ENCODE measurements around the gene RAB37. TPM values are rescaled to one million over a fixed set of nuclear protein-coding genes. Genes with fewer than 3 reads are reported as not detected.

The RAB37 gene
- total and polyA plus RNA-seq, 4 donors = 2.5 to 6.9 (median 4.3) TPM

- Histone ChIP-seq H3K9me3 (ENCODE audit: control insufficient read depth, insufficient read depth, low read length) (no peaks in the 10 kb centered on the region), H3K27me3 (ENCODE audit: control insufficient read depth, insufficient read depth, low read length) (no peaks in the 10 kb centered on the region), H3K4me1 (ENCODE audit: control insufficient read depth, insufficient read depth, low read length) (no peaks in the 10 kb centered on the region), H3K27ac (ENCODE audit: low read depth, low read length) (no peak overlapping the region), H3K4me3 (ENCODE audit: low read depth, low read length) (no peak overlapping the region), H3K36me3 (ENCODE audit: control insufficient read depth, insufficient read depth, low read length) (no peaks in the 10 kb centered on the region)
- DNase-seq (ENCODE audit: low read depth in 4 of 6, low spot score in 6 of 6) = no peak
- 72% methylated on average over 8 of the region's 9 CpGs for WGBS (ENCODE audit: insufficient coverage)
These were observed 34.8 kb upstream of the RAB37 start for GRCh38 chr17:74702116-74702871.

- Histone ChIP-seq H3K36me3 (ENCODE audit: control insufficient read depth, insufficient read depth, low read length) (no peaks in the 10 kb centered on the region), H3K9me3 (ENCODE audit: control insufficient read depth, insufficient read depth, low read length) (no peaks in the 10 kb centered on the region), H3K27ac (ENCODE audit: low read depth, low read length) (no peak overlapping the region), H3K4me1 (ENCODE audit: control insufficient read depth, insufficient read depth, low read length) (no peaks in the 10 kb centered on the region), H3K27me3 (ENCODE audit: control insufficient read depth, insufficient read depth, low read length) (no peaks in the 10 kb centered on the region), H3K4me3 (ENCODE audit: low read depth, low read length) (no peak overlapping the region)
- DNase-seq (ENCODE audit: low read depth in 4 of 6, low spot score in 6 of 6) = no peak
- WGBS (ENCODE audit: insufficient coverage) = 80% methylated on average over 1 of the region's 2 CpGs
These were observed 33.7 kb upstream of the RAB37 start for GRCh38 chr17:74703311-74703710.

- no peaks in the 10 kb centered on the region for H3K27me3 ChIP-seq (ENCODE audit: control insufficient read depth, insufficient read depth, low read length)
- no peak for DNase-seq (ENCODE audit: low read depth in 4 of 6, low spot score in 6 of 6)
- no peak overlapping the region for H3K4me3 ChIP-seq (ENCODE audit: low read depth, low read length)
- no peaks in the 10 kb centered on the region for H3K4me1 ChIP-seq (ENCODE audit: control insufficient read depth, insufficient read depth, low read length)
- H3K9me3 ChIP-seq (ENCODE audit: control insufficient read depth, insufficient read depth, low read length) = no peaks in the 10 kb centered on the region
- 90% methylated on average over 7 of the region's 8 CpGs for WGBS (ENCODE audit: insufficient coverage)
- no peaks in the 10 kb centered on the region for H3K36me3 ChIP-seq (ENCODE audit: control insufficient read depth, insufficient read depth, low read length)
- no peak overlapping the region for H3K27ac ChIP-seq (ENCODE audit: low read depth, low read length)
These were observed 32.5 kb upstream of the RAB37 start for GRCh38 chr17:74704544-74704943.

- Histone ChIP-seq H3K9me3 (ENCODE audit: control insufficient read depth, insufficient read depth, low read length) (no peaks in the 10 kb centered on the region), H3K4me3 (ENCODE audit: low read depth, low read length) (no peak overlapping the region), H3K27ac (ENCODE audit: low read depth, low read length) (no peak overlapping the region), H3K4me1 (ENCODE audit: control insufficient read depth, insufficient read depth, low read length) (no peaks in the 10 kb centered on the region), H3K27me3 (ENCODE audit: control insufficient read depth, insufficient read depth, low read length) (peaks cover 4% of the 10 kb centered on the region), H3K36me3 (ENCODE audit: control insufficient read depth, insufficient read depth, low read length) (no peaks in the 10 kb centered on the region)
- no peak for DNase-seq (ENCODE audit: low read depth in 4 of 6, low spot score in 6 of 6)
- 74% methylated on average over 11 of the region's 12 CpGs for WGBS (ENCODE audit: insufficient coverage)
These were observed 25.8 kb upstream of the RAB37 start for GRCh38 chr17:74711058-74711824.

- no peaks in the 10 kb centered on the region for H3K9me3 ChIP-seq (ENCODE audit: control insufficient read depth, insufficient read depth, low read length)
- no peak for DNase-seq (ENCODE audit: low read depth in 4 of 6, low spot score in 6 of 6)
- no peaks in the 10 kb centered on the region for H3K4me1 ChIP-seq (ENCODE audit: control insufficient read depth, insufficient read depth, low read length)
- H3K4me3 ChIP-seq (ENCODE audit: low read depth, low read length) = no peak overlapping the region
- WGBS (ENCODE audit: insufficient coverage) = 75% methylated on average over 5 of the region's 7 CpGs
- H3K36me3 ChIP-seq (ENCODE audit: control insufficient read depth, insufficient read depth, low read length) = no peaks in the 10 kb centered on the region
- H3K27me3 ChIP-seq (ENCODE audit: control insufficient read depth, insufficient read depth, low read length) = peaks cover 4% of the 10 kb centered on the region
- H3K27ac ChIP-seq (ENCODE audit: low read depth, low read length) = no peak overlapping the region
These were observed 24.8 kb upstream of the RAB37 start for GRCh38 chr17:74712301-74712700.

- 89% methylated on average over 4 of the region's 8 CpGs for WGBS (ENCODE audit: insufficient coverage)
- Histone ChIP-seq H3K27ac (ENCODE audit: low read depth, low read length) (no peak within 1 kb of the TSS), H3K4me1 (ENCODE audit: control insufficient read depth, insufficient read depth, low read length) (no peaks in the 10 kb centered on the region), H3K4me3 (ENCODE audit: low read depth, low read length) (no peak within 1 kb of the TSS), H3K27me3 (ENCODE audit: control insufficient read depth, insufficient read depth, low read length) (peaks cover 4% of the 10 kb centered on the region), H3K36me3 (ENCODE audit: control insufficient read depth, insufficient read depth, low read length) (no peaks in the 10 kb centered on the region), H3K9me3 (ENCODE audit: control insufficient read depth, insufficient read depth, low read length) (no peaks in the 10 kb centered on the region)
- no peak for DNase-seq (ENCODE audit: low read depth in 4 of 6, low spot score in 6 of 6)
These were observed 24.3 kb upstream of the RAB37 start, which contains the start of gene CD300LF for GRCh38 chr17:74712756-74713155. TSS of gene CD300LF (minus strand) at chr17:74712923. CDS start at chr17:74712866, 57 bp downstream.

- no peaks in the 10 kb centered on the region for H3K36me3 ChIP-seq (ENCODE audit: control insufficient read depth, insufficient read depth, low read length)
- H3K4me3 ChIP-seq (ENCODE audit: low read depth, low read length) = no peak overlapping the region
- no peaks in the 10 kb centered on the region for H3K4me1 ChIP-seq (ENCODE audit: control insufficient read depth, insufficient read depth, low read length)
- no peak for DNase-seq (ENCODE audit: low read depth in 4 of 6, low spot score in 6 of 6)
- H3K27ac ChIP-seq (ENCODE audit: low read depth, low read length) = no peak overlapping the region
- H3K9me3 ChIP-seq (ENCODE audit: control insufficient read depth, insufficient read depth, low read length) = no peaks in the 10 kb centered on the region
- WGBS (ENCODE audit: insufficient coverage) = 79% methylated on average over 7 of the region's 12 CpGs
- peaks cover 4% of the 10 kb centered on the region for H3K27me3 ChIP-seq (ENCODE audit: control insufficient read depth, insufficient read depth, low read length)
These were observed 23.8 kb upstream of the RAB37 start for GRCh38 chr17:74713171-74713755.

- WGBS (ENCODE audit: insufficient coverage) = 57% methylated on average over 3 of the region's 4 CpGs
- peaks cover 4% of the 10 kb centered on the region for H3K27me3 ChIP-seq (ENCODE audit: control insufficient read depth, insufficient read depth, low read length)
- H3K9me3 ChIP-seq (ENCODE audit: control insufficient read depth, insufficient read depth, low read length) = no peaks in the 10 kb centered on the region
- H3K4me3 ChIP-seq (ENCODE audit: low read depth, low read length) = no peak overlapping the region
- H3K27ac ChIP-seq (ENCODE audit: low read depth, low read length) = no peak overlapping the region
- no peak for DNase-seq (ENCODE audit: low read depth in 4 of 6, low spot score in 6 of 6)
- no peaks in the 10 kb centered on the region for H3K4me1 ChIP-seq (ENCODE audit: control insufficient read depth, insufficient read depth, low read length)
- no peaks in the 10 kb centered on the region for H3K36me3 ChIP-seq (ENCODE audit: control insufficient read depth, insufficient read depth, low read length)
These were observed 21.9 kb upstream of the RAB37 start for GRCh38 chr17:74715144-74715543.

- no peaks in the 10 kb centered on the region for H3K4me1 ChIP-seq (ENCODE audit: control insufficient read depth, insufficient read depth, low read length)
- no peaks in the 10 kb centered on the region for H3K27me3 ChIP-seq (ENCODE audit: control insufficient read depth, insufficient read depth, low read length)
- no peaks in the 10 kb centered on the region for H3K36me3 ChIP-seq (ENCODE audit: control insufficient read depth, insufficient read depth, low read length)
- H3K9me3 ChIP-seq (ENCODE audit: control insufficient read depth, insufficient read depth, low read length) = no peaks in the 10 kb centered on the region
- no peak overlapping the region for H3K4me3 ChIP-seq (ENCODE audit: low read depth, low read length)
- WGBS (ENCODE audit: insufficient coverage) = 83% methylated on average over 2 of the region's 4 CpGs
- DNase-seq (ENCODE audit: low read depth in 4 of 6, low spot score in 6 of 6) = no peak
- H3K27ac ChIP-seq (ENCODE audit: low read depth, low read length) = no peak overlapping the region
These were observed 16.6 kb upstream of the RAB37 start for GRCh38 chr17:74720506-74720905.
